Measurements from ENCODE around the gene NUMA1. TPM values are rescaled to one million over a fixed set of nuclear protein-coding genes. Genes with fewer than 3 reads are reported as not detected.

NUMA1 gene
- total and polyA plus RNA-seq, 2 experiments from 2014 or later, result 33.2 to 104 TPM

DNA sequence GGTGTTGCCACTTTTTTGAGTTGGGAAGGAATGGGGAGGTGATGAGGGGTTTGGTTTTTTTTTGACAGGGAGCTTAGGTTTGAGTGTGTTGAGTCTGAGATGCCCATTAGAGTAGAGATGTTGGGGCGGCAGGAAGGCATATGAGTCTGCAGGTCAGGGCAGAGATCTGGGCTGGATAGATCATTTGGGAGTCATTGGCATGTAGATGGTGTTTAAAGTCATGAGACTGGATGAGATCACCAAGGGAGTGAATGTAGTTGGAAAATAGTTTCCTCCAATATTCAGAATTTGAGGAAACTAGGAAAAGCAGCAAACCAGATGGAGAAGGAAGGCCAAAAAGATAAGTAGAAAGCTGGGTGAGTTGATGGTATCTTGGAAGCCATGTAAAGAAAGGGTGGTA is 34.2 kb upstream of the NUMA1 start (continued):
- TF ChIP-seq ZNF462 (CRISPR knock-in tag; IDR thresholded peaks at IDR 0.05) (no peak), JUNB (IDR thresholded peaks at IDR 0.05; ENCODE audit: unreplicated experiment) (no peak), STAT1 (IDR thresholded peaks at IDR 0.05; ENCODE audit: unreplicated experiment) (no peak), REST (IDR thresholded peaks at IDR 0.05; ENCODE audit: unreplicated experiment) (no peak), ZNF114 (CRISPR knock-in tag; IDR thresholded peaks at IDR 0.05) (no peak)
- TF ChIP-seq, protein P1, sequence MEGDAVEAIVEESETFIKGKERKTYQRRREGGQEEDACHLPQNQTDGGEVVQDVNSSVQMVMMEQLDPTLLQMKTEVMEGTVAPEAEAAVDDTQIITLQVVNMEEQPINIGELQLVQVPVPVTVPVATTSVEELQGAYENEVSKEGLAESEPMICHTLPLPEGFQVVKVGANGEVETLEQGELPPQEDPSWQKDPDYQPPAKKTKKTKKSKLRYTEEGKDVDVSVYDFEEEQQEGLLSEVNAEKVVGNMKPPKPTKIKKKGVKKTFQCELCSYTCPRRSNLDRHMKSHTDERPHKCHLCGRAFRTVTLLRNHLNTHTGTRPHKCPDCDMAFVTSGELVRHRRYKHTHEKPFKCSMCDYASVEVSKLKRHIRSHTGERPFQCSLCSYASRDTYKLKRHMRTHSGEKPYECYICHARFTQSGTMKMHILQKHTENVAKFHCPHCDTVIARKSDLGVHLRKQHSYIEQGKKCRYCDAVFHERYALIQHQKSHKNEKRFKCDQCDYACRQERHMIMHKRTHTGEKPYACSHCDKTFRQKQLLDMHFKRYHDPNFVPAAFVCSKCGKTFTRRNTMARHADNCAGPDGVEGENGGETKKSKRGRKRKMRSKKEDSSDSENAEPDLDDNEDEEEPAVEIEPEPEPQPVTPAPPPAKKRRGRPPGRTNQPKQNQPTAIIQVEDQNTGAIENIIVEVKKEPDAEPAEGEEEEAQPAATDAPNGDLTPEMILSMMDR (conservative IDR thresholded peaks at IDR 0.05; ENCODE audit: low read depth in 2 of 2), result no peak
